ENCODE data around the gene HARS2. TPM values are rescaled to one million over a fixed set of nuclear protein-coding genes. Genes with fewer than 3 reads are reported as not detected.

Gene HARS2
- total and polyA plus RNA-seq, 5 donors from 2014 or later = 20.7 to 29.8 (median 22.7) TPM

- ATAC-seq (ENCODE audit: low read depth in 2 of 2) (peak; percentile 88 to 90), DNase-seq (peak; percentile 37 to 79 (median 60))
- peak overlapping the region; percentile 36 to 84 (median 76) for H3K4me3 Mint-ChIP-seq
- H3K4me1 Mint-ChIP-seq = peaks cover 3 to 19% (median 9%) of the 10 kb centered on the region in 4 donors
- H3K36me3 ChIP-seq (ENCODE audit: control insufficient read depth, insufficient read depth, low read length) = no peaks in the 10 kb centered on the region
- peaks cover 2% of the 10 kb centered on the region for H3K27me3 ChIP-seq (ENCODE audit: control insufficient read depth, insufficient read depth, low read length)
- no peak overlapping the region for H3K27ac ChIP-seq (ENCODE audit: insufficient read depth, low read length, poor library complexity, severe bottlenecking)
- H3K36me3 Mint-ChIP-seq = no peaks in the 10 kb centered on the region
- peaks cover 7% of the 10 kb centered on the region for H3K4me1 ChIP-seq (ENCODE audit: control insufficient read depth, insufficient read depth, low read length, poor library complexity, severe bottlenecking)
- H3K9me3 ChIP-seq (ENCODE audit: control insufficient read depth in 2 of 2, low read length in 2 of 2) = no peaks in the 10 kb centered on the region
- peaks cover 31% of the 10 kb centered on the region for H3K27me3 Mint-ChIP-seq
- H3K27ac Mint-ChIP-seq = peak overlapping the region in 2 of 3 donors; percentile 52 to 70
- peaks cover 0 to 3% (median 0%) of the 10 kb centered on the region in 7 donors for H3K9me3 Mint-ChIP-seq
- peak overlapping the region; percentile 58 for H3K4me3 ChIP-seq (ENCODE audit: low read depth, low read length)
These were observed 34.7 kb downstream of the HARS2 start for GRCh38 chr5:140725799-140726471.

GRCh38 chr5:140733098-140733497, 41.8 kb downstream of the HARS2 start:
- H3K4me3 ChIP-seq (ENCODE audit: low read depth, low read length) = no peak overlapping the region
- Mint-ChIP-seq H3K4me3 (no peak overlapping the region), H3K27me3 (peaks cover 4% of the 10 kb centered on the region), H3K36me3 (no peaks in the 10 kb centered on the region), H3K9me3 (peaks cover 0 to 7% (median 3%) of the 10 kb centered on the region in 7 donors), H3K4me1 (peaks cover 0 to under 1% (median 0%) of the 10 kb centered on the region in 4 donors), H3K27ac (no peak overlapping the region)
- H3K27me3 ChIP-seq (ENCODE audit: control insufficient read depth, insufficient read depth, low read length) = peaks cover 14% of the 10 kb centered on the region
- no peaks in the 10 kb centered on the region for H3K9me3 ChIP-seq (ENCODE audit: control insufficient read depth in 2 of 2, low read length in 2 of 2)
- DNase-seq (no peak), ATAC-seq (ENCODE audit: low read depth in 2 of 2) (no peak)
- H3K27ac ChIP-seq (ENCODE audit: insufficient read depth, low read length, poor library complexity, severe bottlenecking) = no peak overlapping the region
- no peaks in the 10 kb centered on the region for H3K36me3 ChIP-seq (ENCODE audit: control insufficient read depth, insufficient read depth, low read length)
- no peaks in the 10 kb centered on the region for H3K4me1 ChIP-seq (ENCODE audit: control insufficient read depth, insufficient read depth, low read length, poor library complexity, severe bottlenecking)

GRCh38 chr5:140734354-140734753, 43.1 kb downstream of the HARS2 start:
- ATAC-seq (ENCODE audit: low read depth in 2 of 2) = no peak
- Histone ChIP-seq H3K4me3 (ENCODE audit: low read depth, low read length) (no peak overlapping the region), H3K9me3 (ENCODE audit: control insufficient read depth in 2 of 2, low read length in 2 of 2) (no peaks in the 10 kb centered on the region), H3K27ac (ENCODE audit: insufficient read depth, low read length, poor library complexity, severe bottlenecking) (no peak overlapping the region), H3K36me3 (ENCODE audit: control insufficient read depth, insufficient read depth, low read length) (no peaks in the 10 kb centered on the region), H3K4me1 (ENCODE audit: control insufficient read depth, insufficient read depth, low read length, poor library complexity, severe bottlenecking) (no peaks in the 10 kb centered on the region), H3K27me3 (ENCODE audit: control insufficient read depth, insufficient read depth, low read length) (peaks cover 14% of the 10 kb centered on the region)
- H3K4me1 Mint-ChIP-seq = no peaks in the 10 kb centered on the region
- no peak for DNase-seq
- peaks cover 8% of the 10 kb centered on the region for H3K27me3 Mint-ChIP-seq
- peaks cover 0 to 8% (median 2%) of the 10 kb centered on the region in 7 donors for H3K9me3 Mint-ChIP-seq
- no peak overlapping the region for H3K4me3 Mint-ChIP-seq
- H3K27ac Mint-ChIP-seq = no peak overlapping the region
- no peaks in the 10 kb centered on the region for H3K36me3 Mint-ChIP-seq

GRCh38 chr5:140737486-140737885, 46.2 kb downstream of the HARS2 start:
- DNase-seq = no peak
- H3K27ac Mint-ChIP-seq = no peak overlapping the region
- peaks cover 0 to 7% of the 10 kb centered on the region in 2 experiments for H3K9me3 ChIP-seq (ENCODE audit: control insufficient read depth in 2 of 2, low read length in 2 of 2)

GRCh38 chr5:140741967-140742366, 50.7 kb downstream of the HARS2 start:
- peaks cover 3 to 33% (median 11%) of the 10 kb centered on the region in 7 donors for H3K9me3 Mint-ChIP-seq
- H3K4me3 ChIP-seq (ENCODE audit: low read depth, low read length) = no peak overlapping the region
- peaks cover 4 to 7% of the 10 kb centered on the region in 2 experiments for H3K9me3 ChIP-seq (ENCODE audit: control insufficient read depth in 2 of 2, low read length in 2 of 2)
- no peak overlapping the region for H3K4me3 Mint-ChIP-seq
- H3K36me3 ChIP-seq (ENCODE audit: control insufficient read depth, insufficient read depth, low read length) = no peaks in the 10 kb centered on the region
- peaks cover 2% of the 10 kb centered on the region for H3K27me3 ChIP-seq (ENCODE audit: control insufficient read depth, insufficient read depth, low read length)
- no peaks in the 10 kb centered on the region for H3K36me3 Mint-ChIP-seq
- ATAC-seq (ENCODE audit: low read depth in 2 of 2) (no peak), DNase-seq (no peak)
- H3K27me3 Mint-ChIP-seq = peaks cover 4% of the 10 kb centered on the region
- H3K27ac ChIP-seq (ENCODE audit: insufficient read depth, low read length, poor library complexity, severe bottlenecking) = no peak overlapping the region
- H3K27ac Mint-ChIP-seq = peak overlapping the region in 1 of 3 donors; percentile 61
- no peaks in the 10 kb centered on the region for H3K4me1 Mint-ChIP-seq
- no peaks in the 10 kb centered on the region for H3K4me1 ChIP-seq (ENCODE audit: control insufficient read depth, insufficient read depth, low read length, poor library complexity, severe bottlenecking)

More at GRCh38 chr5:140737486-140737885, 46.2 kb downstream of the HARS2 start:
- Mint-ChIP-seq H3K9me3 (peaks cover 0 to 25% (median 5%) of the 10 kb centered on the region in 7 donors), H3K4me1 (no peaks in the 10 kb centered on the region), H3K36me3 (no peaks in the 10 kb centered on the region), H3K4me3 (no peak overlapping the region), H3K27me3 (peaks cover 8% of the 10 kb centered on the region)
- peaks cover 10% of the 10 kb centered on the region for H3K27me3 ChIP-seq (ENCODE audit: control insufficient read depth, insufficient read depth, low read length)
- H3K4me1 ChIP-seq (ENCODE audit: control insufficient read depth, insufficient read depth, low read length, poor library complexity, severe bottlenecking) = no peaks in the 10 kb centered on the region
- H3K27ac ChIP-seq (ENCODE audit: insufficient read depth, low read length, poor library complexity, severe bottlenecking) = no peak overlapping the region
- ATAC-seq (ENCODE audit: low read depth in 2 of 2) = no peak
- H3K4me3 ChIP-seq (ENCODE audit: low read depth, low read length) = no peak overlapping the region
- no peaks in the 10 kb centered on the region for H3K36me3 ChIP-seq (ENCODE audit: control insufficient read depth, insufficient read depth, low read length)

Other genes with a start within 250 kb of the HARS2 start
- 11.8 TPM for gene EIF4EBP3, start 143.8 kb upstream of the HARS2 start, total RNA-seq
- 10 to 100 TPM; 28.4 to 44.7 (median 40.5) TPM for gene EIF4EBP3, start 143.8 kb upstream of the HARS2 start, polyA plus RNA-seq
- gene SRA1, start 134.0 kb upstream of the HARS2 start, total RNA-seq = 38.9 TPM
- gene SRA1, start 134.0 kb upstream of the HARS2 start, polyA plus RNA-seq = 10 to 100 TPM; 36.6 to 44.3 (median 38.4) TPM
- 50.8 TPM for gene APBB3, start 126.9 kb upstream of the HARS2 start, total RNA-seq
- 1 to 10 TPM; 3.4 to 5.2 (median 4.0) TPM for gene APBB3, start 126.9 kb upstream of the HARS2 start, polyA plus RNA-seq
- 35.0 TPM for gene SLC35A4, start 126.6 kb upstream of the HARS2 start, total RNA-seq
- gene SLC35A4, start 126.6 kb upstream of the HARS2 start, polyA plus RNA-seq = 10 to 100 TPM; 69.3 to 89.5 (median 78.0) TPM
- gene CD14, start 58.3 kb upstream of the HARS2 start, total RNA-seq = not detected
- 1 to 10 TPM; 1.3 to 2.6 (median 2.1) TPM for gene CD14, start 58.3 kb upstream of the HARS2 start, polyA plus RNA-seq
- 22.6 TPM for gene TMCO6, start 52.0 kb upstream of the HARS2 start, total RNA-seq
- gene TMCO6, start 52.0 kb upstream of the HARS2 start, polyA plus RNA-seq = 10 to 100 TPM; 17.0 to 24.1 (median 18.4) TPM
- 42.6 TPM for gene NDUFA2, start 43.8 kb upstream of the HARS2 start, total RNA-seq
- gene NDUFA2, start 43.8 kb upstream of the HARS2 start, polyA plus RNA-seq = 100 to 1,000 TPM; 165 to 208 (median 169) TPM
- gene IK, start 43.6 kb upstream of the HARS2 start, total RNA-seq = 170 TPM
- 100 to 1,000 TPM; 136 to 197 (median 184) TPM for gene IK, start 43.6 kb upstream of the HARS2 start, polyA plus RNA-seq
- 47.5 TPM for gene WDR55, start 26.6 kb upstream of the HARS2 start, total RNA-seq
- 10 to 100 TPM; 17.6 to 25.3 (median 19.9) TPM for gene WDR55, start 26.6 kb upstream of the HARS2 start, polyA plus RNA-seq
- 2.1 TPM for gene DND1, start 17.9 kb upstream of the HARS2 start, total RNA-seq
- not detected for gene DND1, start 17.9 kb upstream of the HARS2 start, polyA plus RNA-seq
- gene HARS1, start 85 bp upstream of the HARS2 start, total RNA-seq = 56.5 TPM
- gene HARS1, start 85 bp upstream of the HARS2 start, polyA plus RNA-seq = 10 to 100 TPM; 58.0 to 74.4 (median 60.5) TPM
- gene ZMAT2, start 9.0 kb downstream of the HARS2 start, total RNA-seq = 48.5 TPM
- gene ZMAT2, start 9.0 kb downstream of the HARS2 start, polyA plus RNA-seq = 10 to 100 TPM; 81.8 to 97.5 (median 90.9) TPM
- gene PCDHA1, start 94.7 kb downstream of the HARS2 start, total RNA-seq = not detected
- gene PCDHA1, start 94.7 kb downstream of the HARS2 start, polyA plus RNA-seq = not detected
- not detected for gene PCDHA2, start 103.4 kb downstream of the HARS2 start, total RNA-seq
- gene PCDHA2, start 103.4 kb downstream of the HARS2 start, polyA plus RNA-seq = not detected
- gene PCDHA3, start 109.6 kb downstream of the HARS2 start, total RNA-seq = not detected
- not detected for gene PCDHA3, start 109.6 kb downstream of the HARS2 start, polyA plus RNA-seq
- not detected for gene PCDHA4, start 115.6 kb downstream of the HARS2 start, total RNA-seq
- not detected for gene PCDHA4, start 115.6 kb downstream of the HARS2 start, polyA plus RNA-seq
- not detected for gene PCDHA5, start 130.2 kb downstream of the HARS2 start, total RNA-seq
- gene PCDHA5, start 130.2 kb downstream of the HARS2 start, polyA plus RNA-seq = not detected
- gene PCDHA6, start 136.5 kb downstream of the HARS2 start, total RNA-seq = not detected
- not detected for gene PCDHA6, start 136.5 kb downstream of the HARS2 start, polyA plus RNA-seq
- not detected for gene PCDHA7, start 142.8 kb downstream of the HARS2 start, total RNA-seq
- not detected for gene PCDHA7, start 142.8 kb downstream of the HARS2 start, polyA plus RNA-seq
- gene PCDHA8, start 149.7 kb downstream of the HARS2 start, total RNA-seq = not detected
- gene PCDHA8, start 149.7 kb downstream of the HARS2 start, polyA plus RNA-seq = not detected
- not detected for gene PCDHA9, start 156.9 kb downstream of the HARS2 start, total RNA-seq
- not detected for gene PCDHA9, start 156.9 kb downstream of the HARS2 start, polyA plus RNA-seq
- gene PCDHA10, start 164.4 kb downstream of the HARS2 start, total RNA-seq = not detected
- not detected for gene PCDHA10, start 164.4 kb downstream of the HARS2 start, polyA plus RNA-seq
- gene PCDHA11, start 177.5 kb downstream of the HARS2 start, total RNA-seq = not detected
- not detected for gene PCDHA11, start 177.5 kb downstream of the HARS2 start, polyA plus RNA-seq
- gene PCDHA12, start 183.9 kb downstream of the HARS2 start, total RNA-seq = not detected
- gene PCDHA12, start 183.9 kb downstream of the HARS2 start, polyA plus RNA-seq = not detected
- not detected for gene PCDHA13, start 190.7 kb downstream of the HARS2 start, total RNA-seq
- not detected for gene PCDHA13, start 190.7 kb downstream of the HARS2 start, polyA plus RNA-seq
- not detected for gene PCDHAC1, start 234.8 kb downstream of the HARS2 start, total RNA-seq
- not detected for gene PCDHAC1, start 234.8 kb downstream of the HARS2 start, polyA plus RNA-seq

Data from CD4-positive, CD25-positive, alpha-beta regulatory T cell (primary cell).